ENCODE measurements around the gene SSRP1.

GRCh38 chr11:57353036-57353435 is 17.3 kb upstream of the SSRP1 start:
- TF ChIP-seq GATA2 (IDR thresholded peaks at IDR 0.05; ENCODE audit: low read depth, low read length) (no peak), GATA3 (IDR thresholded peaks at IDR 0.05; ENCODE audit: low read depth, low read length) (no peak)
